HepG2 (cell line): ENCODE data around the gene TMEM200B. TPM values are rescaled to one million over a fixed set of nuclear protein-coding genes. Genes with fewer than 3 reads are reported as not detected.
"Not testable (repeated sequence)": the region's sequence is repeated elsewhere in the genome, so short reads cannot be mapped to it uniquely, and the experiment has no call there.

Experiments used
- ATAC-seq: fragments of 200-7000 bp; cut with Tn5 transposase; 3 replicates; pipeline ENCODE4 v1.9.1; 2020; ENCODE audit warnings: mild to moderate bottlenecking, moderate library complexity
- BruUV-seq: library from RNA; stranded (reverse); fragments of 400-500 nt; replicated peaks from 2 replicates; lab custom pipeline; 2021; lab: Mats Ljungman, UMichigan
- CTCF ChIA-PET: fragments of 300-600 bp; formaldehyde crosslinking; extraction: SDS; loops from one replicate; lab custom pipeline; 2021; ENCODE audit warnings: low total read pairs, inconsistent platforms, low intra/inter-chr PET ratio; lab: Yijun Ruan, JAX
- POLR2A ChIA-PET: fragments of 350-600 bp; sonication (Branson Sonifier 250); formaldehyde crosslinking; loops from one replicate; lab custom pipeline; 2020; ENCODE audit warnings: antibody characterized with exemption, inconsistent platforms; lab: Yijun Ruan, JAX
- DNase-seq: peaks from one replicate; pipeline ENCODE4 v3.0.0-alpha.2; 2015; ENCODE audit warnings: low spot score
- FAIRE-seq: peaks from 3 replicates; lab custom pipeline; 2011; peaks lifted over from hg19 to GRCh38; lab: Jason Lieb, UNC
- H2AFZ ChIP-seq: one replicate; pipeline ENCODE4 v1.6.1; 2011; ENCODE audit warnings: low read length, inconsistent platforms
- H3K27ac ChIP-seq: fragments of 300-600 bp; 3 replicates; pipeline ENCODE4 v1.8.0; 2011; ENCODE audit warnings: mixed run types, mild to moderate bottlenecking, mixed read lengths, low read length, inconsistent platforms; ENCODE audit not compliant: insufficient read depth; ENCODE audit errors: extremely low read length
- H3K27me3 ChIP-seq, 2 experiments: fragments of 200-600 bp in 1 of 2; 2 replicates in 1 of 2; 3 replicates in 1 of 2; pipeline versions ENCODE4 v1.6.0 to v1.8.0; 2011; ENCODE audit warnings: low read length in 2 of 2, mild to moderate bottlenecking in 2 of 2, moderate library complexity in 2 of 2, inconsistent platforms in 1 of 2; ENCODE audit not compliant: insufficient read depth in 2 of 2, control insufficient read depth in 1 of 2
- H3K36me3 ChIP-seq, 2 experiments: fragments of 200-600 bp in 1 of 2; replicated peaks in 1 of 2; 2 replicates in 1 of 2; 3 replicates in 1 of 2; pipeline versions ENCODE4 v1.5.1 to v1.8.0; 2011; ENCODE audit warnings: low read length in 2 of 2, inconsistent platforms in 1 of 2; ENCODE audit not compliant: insufficient read depth in 2 of 2, control insufficient read depth in 1 of 2
- H3K4me1 ChIP-seq: 2 replicates; pipeline ENCODE4 v1.5.1; 2012; ENCODE audit warnings: low read length, inconsistent platforms; ENCODE audit not compliant: insufficient read depth
- H3K4me2 ChIP-seq: 2 replicates; pipeline ENCODE4 v1.6.0; 2011; ENCODE audit warnings: low read depth, low read length, inconsistent platforms
- H3K4me3 ChIP-seq, 3 experiments: fragments of 200-600 bp in 1 of 3; sonication (generic), shearing (Covaris generic) in 1 of 3; replicated peaks in 1 of 3; 2 replicates each; pipeline ENCODE4 v1.5.1; 2011 to 2016; ENCODE audit warnings: low read length in 3 of 3, inconsistent platforms in 2 of 3, low read depth in 2 of 3, mild to moderate bottlenecking in 2 of 3, control low read depth in 1 of 3, mixed read lengths in 1 of 3; ENCODE audit not compliant: insufficient read depth in 1 of 3
- H3K79me2 ChIP-seq: one replicate; pipeline ENCODE4 v1.6.1; 2011; ENCODE audit warnings: low read length, inconsistent platforms; ENCODE audit not compliant: insufficient read depth
- H3K9ac ChIP-seq: 2 replicates; pipeline ENCODE4 v1.6.0; 2011; ENCODE audit warnings: mild to moderate bottlenecking, low read depth, low read length, inconsistent platforms; ENCODE audit not compliant: insufficient read depth
- H3K9me3 ChIP-seq: 2 replicates; pipeline ENCODE4 v1.5.1; 2012; ENCODE audit warnings: mild to moderate bottlenecking, low read length
- H4K20me1 ChIP-seq: 2 replicates; pipeline ENCODE4 v1.6.0; 2011; ENCODE audit warnings: inconsistent platforms, mild to moderate bottlenecking, low read length, moderate library complexity; ENCODE audit not compliant: insufficient read depth
- ATF7 ChIP-seq, 2 experiments: fragments of 450-650 bp in 1 of 2; sonication (generic) in 1 of 2; formaldehyde crosslinking in 1 of 2; IDR thresholded peaks; 2 replicates each; pipeline versions ENCODE4 v1.4.0 to v1.6.1; 2016 to 2020; ENCODE audit warnings: antibody characterized with exemption in 1 of 2, mild to moderate bottlenecking in 1 of 2, missing genetic modification reagents in 1 of 2
- CEBPG ChIP-seq: IDR thresholded peaks from 2 replicates; pipeline ENCODE4 v1.6.1; 2016
- ETV6 ChIP-seq: sonication (generic); formaldehyde crosslinking; conservative IDR thresholded peaks from 2 replicates; pipeline ENCODE4 v1.4.0; 2020; ENCODE audit warnings: missing genetic modification reagents
- MAZ ChIP-seq, 2 experiments: sonication (generic) in 1 of 2; formaldehyde crosslinking in 1 of 2; IDR thresholded peaks; 2 replicates each; pipeline versions ENCODE4 v1.5.0 to v1.6.1; 2012 to 2020; ENCODE audit warnings: low read depth in 2 of 2, mild to moderate bottlenecking in 2 of 2, borderline replicate concordance in 1 of 2, improper control_type of control experiment in 1 of 2, low read length in 1 of 2, missing genetic modification reagents in 1 of 2, moderate library complexity in 1 of 2
- SALL2 ChIP-seq: sonication (generic); formaldehyde crosslinking; IDR thresholded peaks from 2 replicates; pipeline ENCODE4 v1.8.1; 2023; ENCODE audit warnings: mild to moderate bottlenecking, missing genetic modification reagents, inconsistent platforms
- ZNF263 ChIP-seq: sonication (generic); formaldehyde crosslinking; IDR thresholded peaks from 2 replicates; pipeline ENCODE4 v1.4.0; 2020; ENCODE audit warnings: missing genetic modification reagents
- WGBS: methylation state at CpG from one replicate; pipeline ENCODE4 v1.1.6; 2017; ENCODE audit warnings: low lambda C conversion rate; 5-methylcytosine and 5-hydroxymethylcytosine counted together
- in situ Hi-C: cut with HindIII; loops from 2 replicates; pipeline ENCODE4 v1.10.0; 2017; ENCODE audit warnings: low pct_unique_long_range_greater_than_20kb; ENCODE audit not compliant: extremely low pct_ligation_motif_present
- intact Hi-C: fragments of 100-400 bp; cut with micrococcal nuclease; formaldehyde crosslinking; loops from one replicate; pipeline ENCODE4 v1.10.0; 2022; ENCODE audit not compliant: unreplicated experiment
- polyA plus RNA-seq, 8 experiments: library from polyadenylated mRNA; depleted of rRNA in 3 of 8; stranded (reverse) in 7 of 8; unstranded in 1 of 8; fragments of >200 nt; fragmentation: Illumina TruSeq in 4 of 8; extraction: Trizol in 4 of 8; gene quantifications; 2 replicates each; pipeline versions ENCODE4 v1.2.1 to v1.2.3, GENCODE V29; 2011 to 2016; ENCODE audit warnings: low read depth in 4 of 8, missing spikeins in 1 of 8, mixed read lengths in 1 of 8; ENCODE audit not compliant: insufficient read depth in 1 of 8
- total RNA-seq, 5 experiments: library from RNA; depleted of rRNA; stranded (reverse); fragments of >200 nt; fragmentation: Illumina TruSeq; extraction: Trizol; gene quantifications; 2 replicates each; pipeline ENCODE4 v1.2.3, GENCODE V29; 2016; ENCODE audit warnings: low read depth in 1 of 5
- TF ChIP-seq, protein P1 (sequence below): sonication (generic); formaldehyde crosslinking; IDR thresholded peaks from 2 replicates; pipeline ENCODE4 v1.4.0; 2020; ENCODE audit warnings: missing genetic modification reagents, mild to moderate bottlenecking, borderline replicate concordance
- TF ChIP-seq, protein P2 (sequence below): sonication (generic); formaldehyde crosslinking; IDR thresholded peaks from 2 replicates; pipeline ENCODE4 v1.5.0; 2020; ENCODE audit warnings: mild to moderate bottlenecking, missing genetic modification reagents

TMEM200B gene
- total and polyA plus RNA-seq, 2 of the 13 experiments (the other 11 are each of a cell fraction or from before 2014, with no cell fraction given), result 1.1 to 1.4 TPM

- CTCF ChIA-PET, result no interaction called here
Observed at GRCh38 chr1:29081201-29081600, 42.5 kb downstream of the TMEM200B start.

GRCh38 chr1:29079916-29080629 lies 43.6 kb downstream of the TMEM200B start:
- H2AFZ ChIP-seq; DNase-seq; in situ Hi-C loops; CTCF ChIA-PET; H3K4me3 ChIP-seq; H3K9ac ChIP-seq; H3K79me2 ChIP-seq; FAIRE-seq; ATAC-seq; H3K4me2 ChIP-seq; H3K36me3 ChIP-seq; intact Hi-C loops; H3K27me3 ChIP-seq; H3K9me3 ChIP-seq; H3K27ac ChIP-seq; H4K20me1 ChIP-seq; H3K4me1 ChIP-seq; POLR2A ChIA-PET; BruUV-seq; TF ChIP-seq ATF7 (CRISPR knock-in tag; IDR thresholded peaks at IDR 0.05): not testable (repeated sequence)
- WGBS, result 84% methylated on average over 16 of the region's 16 CpGs
- TF ChIP-seq, protein P1, sequence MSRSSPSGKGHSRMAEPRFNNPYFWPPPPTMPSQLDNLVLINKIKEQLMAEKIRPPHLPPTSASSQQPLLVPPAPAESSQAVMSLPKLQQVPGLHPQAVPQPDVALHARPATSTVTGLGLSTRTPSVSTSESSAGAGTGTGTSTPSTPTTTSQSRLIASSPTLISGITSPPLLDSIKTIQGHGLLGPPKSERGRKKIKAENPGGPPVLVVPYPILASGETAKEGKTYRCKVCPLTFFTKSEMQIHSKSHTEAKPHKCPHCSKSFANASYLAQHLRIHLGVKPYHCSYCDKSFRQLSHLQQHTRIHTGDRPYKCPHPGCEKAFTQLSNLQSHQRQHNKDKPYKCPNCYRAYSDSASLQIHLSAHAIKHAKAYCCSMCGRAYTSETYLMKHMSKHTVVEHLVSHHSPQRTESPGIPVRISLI (CRISPR knock-in tag), result 0 out of 2 replicates have a peak, but pooled peaks have one; percentile 35
- TF ChIP-seq, protein P2, sequence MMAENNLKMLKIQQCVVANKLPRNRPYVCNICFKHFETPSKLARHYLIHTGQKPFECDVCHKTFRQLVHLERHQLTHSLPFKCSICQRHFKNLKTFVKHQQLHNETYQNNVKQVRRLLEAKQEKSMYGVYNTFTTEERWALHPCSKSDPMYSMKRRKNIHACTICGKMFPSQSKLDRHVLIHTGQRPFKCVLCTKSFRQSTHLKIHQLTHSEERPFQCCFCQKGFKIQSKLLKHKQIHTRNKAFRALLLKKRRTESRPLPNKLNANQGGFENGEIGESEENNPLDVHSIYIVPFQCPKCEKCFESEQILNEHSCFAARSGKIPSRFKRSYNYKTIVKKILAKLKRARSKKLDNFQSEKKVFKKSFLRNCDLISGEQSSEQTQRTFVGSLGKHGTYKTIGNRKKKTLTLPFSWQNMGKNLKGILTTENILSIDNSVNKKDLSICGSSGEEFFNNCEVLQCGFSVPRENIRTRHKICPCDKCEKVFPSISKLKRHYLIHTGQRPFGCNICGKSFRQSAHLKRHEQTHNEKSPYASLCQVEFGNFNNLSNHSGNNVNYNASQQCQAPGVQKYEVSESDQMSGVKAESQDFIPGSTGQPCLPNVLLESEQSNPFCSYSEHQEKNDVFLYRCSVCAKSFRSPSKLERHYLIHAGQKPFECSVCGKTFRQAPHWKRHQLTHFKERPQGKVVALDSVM (CRISPR knock-in tag), result peak; percentile 88
- TF ChIP-seq ATF7 (IDR thresholded peaks at IDR 0.05), result 0 out of 2 replicates have a peak, but pooled peaks have one; percentile 19
- TF ChIP-seq CEBPG, result peak; percentile 52; the same call in 1 of the 2 replicates

More at GRCh38 chr1:29081201-29081600, 42.5 kb downstream of the TMEM200B start:
- Histone ChIP-seq H3K9ac (no peak overlapping the region), H3K4me2 (no peak overlapping the region), H4K20me1 (no peaks in the 10 kb centered on the region), H3K9me3 (no peaks in the 10 kb centered on the region), H3K4me3 (no peak overlapping the region), H3K27me3 (no peaks in the 10 kb centered on the region), H3K36me3 (peaks cover 2 to 8% of the 10 kb centered on the region in 2 experiments; a peak in 2 of 5 replicates), H2AFZ (no peak overlapping the region), H3K79me2 (no peaks in the 10 kb centered on the region), H3K4me1 (no peaks in the 10 kb centered on the region), H3K27ac (no peak overlapping the region)
- TF ChIP-seq SALL2 (CRISPR knock-in tag) (no peak), MAZ (IDR thresholded peaks at IDR 0.05; ENCODE audit: borderline replicate concordance, low read depth, low read length) (no peak), MAZ (CRISPR knock-in tag; IDR thresholded peaks at IDR 0.05; ENCODE audit: low read depth) (no peak), ETV6 (CRISPR knock-in tag) (no peak), ZNF263 (CRISPR knock-in tag) (no peak)
- in situ Hi-C loops, result no loop called here
- intact Hi-C loops, result no loop called here
- FAIRE-seq (no peak), DNase-seq (no peak), ATAC-seq (no peak)
- POLR2A ChIA-PET, result no interaction called here
- 86% methylated on average over 3 of the region's 3 CpGs for WGBS
- BruUV-seq, result no TSS peak
